Stimulated activated CD8-positive, alpha-beta memory T cell treated with anti-CD3 and anti-CD28 coated beads, Interleukin-7, amount 100 ng/mL, for 1 hour (primary cell): Measurements from ENCODE around the gene CASP12.

Experiments
- DNase-seq, 2 donors: peaks; one replicate each; pipeline ENCODE4 v3.0.0-alpha.2; 2020; ENCODE audit warnings: low read depth in 2 of 2

The CASP12 gene

GRCh38 chr11:104891135-104891534 is 7.1 kb downstream of the CASP12 start:
- DNase-seq, result no peak

- DNase-seq, result no peak
Observed at GRCh38 chr11:104883342-104883741, 14.9 kb downstream of the CASP12 start.

- DNase-seq, result no peak
Observed at GRCh38 chr11:104881117-104881794, 17.0 kb downstream of the CASP12 start.

- no peak for DNase-seq
Observed at GRCh38 chr11:104879514-104880190, 18.6 kb downstream of the CASP12 start.

GRCh38 chr11:104876861-104877431 is 21.3 kb downstream of the CASP12 start:
- no peak for DNase-seq

GRCh38 chr11:104876324-104876723 is 21.9 kb downstream of the CASP12 start:
- no peak for DNase-seq

GRCh38 chr11:104873252-104873651 is 25.0 kb downstream of the CASP12 start:
- no peak for DNase-seq

GRCh38 chr11:104872393-104872792 is 25.9 kb downstream of the CASP12 start:
- DNase-seq, result no peak

- no peak for DNase-seq
Observed at GRCh38 chr11:104870910-104871309, 27.4 kb downstream of the CASP12 start.

GRCh38 chr11:104866815-104867214 is 31.4 kb downstream of the CASP12 start:
- DNase-seq, result no peak

GRCh38 chr11:104858882-104859775 is 39.1 kb downstream of the CASP12 start:
- no peak for DNase-seq

- DNase-seq, result no peak
Observed at GRCh38 chr11:104856607-104857006, 41.7 kb downstream of the CASP12 start.

GRCh38 chr11:104855965-104856364 is 42.3 kb downstream of the CASP12 start:
- DNase-seq, result no peak

- DNase-seq, result no peak
Observed at GRCh38 chr11:104853276-104853675, 45.0 kb downstream of the CASP12 start.

GRCh38 chr11:104852811-104853210 is 45.4 kb downstream of the CASP12 start:
- DNase-seq, result no peak

- DNase-seq, result no peak
Observed at GRCh38 chr11:104846216-104846615, 52.0 kb downstream of the CASP12 start.

- DNase-seq, result no peak
Observed at GRCh38 chr11:104844451-104844850, 53.8 kb downstream of the CASP12 start.

- no peak for DNase-seq
Observed at GRCh38 chr11:104843150-104843836, 55.0 kb downstream of the CASP12 start.

- DNase-seq, result no peak
Observed at GRCh38 chr11:104841973-104842525, 56.2 kb downstream of the CASP12 start.

GRCh38 chr11:104841185-104841584 is 57.1 kb downstream of the CASP12 start:
- DNase-seq, result no peak

GRCh38 chr11:104837969-104838639 is 60.2 kb downstream of the CASP12 start:
- no peak for DNase-seq
